ELF-1 (cell line): ENCODE measurements around the gene RAPGEF4.
"Not testable (repeated sequence)": the region's sequence is repeated elsewhere in the genome, so short reads cannot be mapped to it uniquely, and the experiment has no call there.

Experiments used
- DNase-seq: peaks from one replicate; pipeline ENCODE4 v3.0.0-alpha.2; 2016; ENCODE audit warnings: low read depth, low spot score

Gene RAPGEF4

GRCh38 chr2:172726172-172726735 is 9.4 kb upstream of the RAPGEF4 start:
- DNase-seq: no peak

DNA sequence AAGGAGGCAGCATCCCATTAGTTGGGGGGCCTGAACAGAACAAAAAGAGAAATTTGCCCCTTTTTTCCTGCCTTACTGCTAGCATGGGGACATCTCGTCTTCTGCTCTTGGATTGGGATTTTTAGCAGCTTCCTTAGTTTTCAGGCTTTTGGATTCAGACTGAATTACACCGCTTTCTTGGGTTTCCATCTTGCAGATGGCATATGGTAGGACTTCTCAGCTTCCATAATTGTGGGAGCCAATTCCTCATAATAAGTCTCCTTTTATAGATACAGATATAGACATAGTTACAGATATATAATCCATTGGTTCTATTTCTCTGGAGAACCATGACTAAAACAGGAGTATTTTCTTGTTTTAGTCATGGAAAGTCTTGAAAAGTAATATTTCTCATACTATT is 5.2 kb upstream of the RAPGEF4 start:
- DNase-seq: no peak

DNA sequence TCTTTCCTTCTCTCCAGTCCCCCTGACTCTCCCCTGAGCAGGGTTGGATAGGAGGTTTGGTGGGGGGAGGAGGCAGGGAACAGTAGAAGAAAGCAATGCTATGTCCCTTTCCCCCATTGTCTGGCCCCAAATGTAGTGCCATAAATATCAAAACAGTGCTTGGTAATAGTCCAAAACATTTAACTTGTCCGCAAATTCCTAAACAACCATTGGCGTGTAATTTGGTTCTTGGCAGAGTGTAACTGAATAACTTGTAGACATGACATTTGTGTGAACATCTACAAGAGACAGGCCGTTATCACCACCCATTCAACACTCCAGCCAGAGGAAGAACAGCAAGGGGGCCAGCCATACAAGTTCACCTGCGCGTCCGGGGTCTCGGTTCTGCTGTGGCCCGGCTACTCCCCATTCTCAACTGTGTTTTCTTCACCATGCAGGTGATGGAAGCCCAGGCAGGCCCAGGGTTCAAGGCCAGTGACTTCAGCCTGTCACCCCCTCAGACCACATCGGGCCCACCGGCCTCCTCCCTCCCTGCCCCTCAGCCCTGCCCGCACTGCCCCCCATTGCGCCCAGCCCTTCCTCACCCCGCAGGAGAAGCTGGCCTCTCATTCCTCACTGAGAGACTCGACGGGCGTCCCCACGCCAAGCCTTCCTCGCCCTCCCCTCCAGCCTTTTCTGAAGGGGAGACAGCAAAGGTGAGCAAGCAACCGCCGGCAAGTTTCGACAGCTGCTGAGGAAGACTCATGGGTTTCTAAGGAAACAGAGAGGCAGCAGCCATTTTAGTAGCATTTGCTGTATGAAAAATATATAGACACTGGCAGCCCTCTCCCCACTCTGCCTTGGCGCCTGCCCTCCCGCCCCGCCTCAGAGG is 699 bp upstream of the RAPGEF4 start:
- no peak for DNase-seq

DNA sequence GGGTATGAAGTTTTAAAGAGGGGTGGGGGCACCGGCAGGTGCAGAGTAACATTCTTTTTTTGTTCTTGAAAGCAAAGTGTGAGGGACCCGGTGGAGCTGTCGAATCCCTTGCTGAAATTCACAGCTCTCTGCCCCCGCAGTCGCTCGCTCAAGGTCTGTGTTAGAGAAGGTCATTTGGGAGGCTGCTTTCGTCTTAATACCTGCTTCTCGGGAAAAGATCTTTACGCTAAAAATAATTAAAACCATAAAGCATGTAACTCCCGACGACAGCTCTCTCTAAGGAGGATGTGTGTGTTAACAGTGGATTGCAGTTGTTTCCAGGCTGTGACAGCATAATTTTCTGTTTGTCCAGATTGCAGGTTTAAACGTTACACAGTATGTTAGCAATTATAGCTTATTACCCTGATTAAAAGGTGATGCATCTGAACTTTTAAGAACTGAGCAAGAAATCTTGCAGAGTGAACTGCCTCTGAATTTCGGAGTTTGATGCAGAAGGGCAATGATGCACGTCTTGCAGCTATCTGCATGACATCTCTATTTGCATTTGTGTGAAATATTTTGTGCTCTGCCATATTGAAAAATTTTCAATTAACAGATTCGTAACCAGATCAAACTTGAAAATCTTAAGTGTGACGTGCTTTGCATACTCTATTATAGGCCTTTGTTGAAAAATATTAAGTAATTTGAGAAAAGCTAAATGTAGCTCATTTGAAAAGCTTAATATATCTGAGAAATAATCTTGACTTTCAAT is 954 bp downstream of the RAPGEF4 start:
- DNase-seq: peak; percentile 18

DNA sequence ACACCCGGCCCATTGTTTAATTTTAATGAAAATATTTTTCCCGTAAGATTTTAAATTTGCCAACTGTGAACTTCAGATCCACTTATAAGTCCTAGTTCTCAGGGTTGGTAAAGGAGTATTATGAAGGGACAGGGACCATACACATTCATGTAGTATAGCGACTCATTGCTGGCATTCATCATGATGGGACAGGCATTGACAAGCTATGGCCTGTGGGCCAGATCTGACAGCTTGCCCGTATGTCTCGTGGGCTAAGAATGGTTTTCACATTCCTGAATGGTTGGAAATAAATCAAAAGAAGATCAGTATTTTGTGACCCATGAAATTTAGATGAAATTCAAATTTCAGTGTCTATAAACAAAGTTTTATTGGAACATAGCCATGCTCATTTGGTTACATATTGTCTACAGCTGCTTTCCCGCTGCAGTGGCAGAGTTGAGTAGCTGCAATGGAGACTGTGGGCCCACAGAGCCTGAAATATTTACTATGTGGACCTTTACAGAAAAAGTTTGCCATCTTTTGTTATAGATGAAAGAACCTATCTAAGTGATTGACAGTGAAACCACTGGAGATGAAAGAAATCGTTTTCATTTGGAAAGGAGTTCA is 4.1 kb downstream of the RAPGEF4 start:
- DNase-seq: no peak

DNA sequence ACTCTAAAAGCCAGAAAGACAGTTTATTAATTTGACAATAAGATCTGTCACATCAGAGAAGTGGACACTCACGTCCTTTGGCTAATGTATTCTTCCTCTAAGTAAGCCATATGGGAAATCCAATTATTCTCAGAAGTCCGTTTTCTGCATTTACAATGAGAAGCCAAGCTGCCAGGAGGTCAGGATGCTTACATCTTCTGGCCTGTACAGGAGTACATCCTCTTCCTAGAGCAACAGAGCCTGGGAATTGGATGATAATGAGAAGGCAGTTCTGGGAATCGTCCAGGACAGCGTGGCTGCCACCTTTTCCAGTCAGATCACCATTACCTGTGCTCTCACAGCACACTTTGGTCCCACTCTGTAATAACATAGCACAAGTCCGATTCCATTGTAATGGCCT is 5.2 kb downstream of the RAPGEF4 start:
- no peak for DNase-seq

DNA sequence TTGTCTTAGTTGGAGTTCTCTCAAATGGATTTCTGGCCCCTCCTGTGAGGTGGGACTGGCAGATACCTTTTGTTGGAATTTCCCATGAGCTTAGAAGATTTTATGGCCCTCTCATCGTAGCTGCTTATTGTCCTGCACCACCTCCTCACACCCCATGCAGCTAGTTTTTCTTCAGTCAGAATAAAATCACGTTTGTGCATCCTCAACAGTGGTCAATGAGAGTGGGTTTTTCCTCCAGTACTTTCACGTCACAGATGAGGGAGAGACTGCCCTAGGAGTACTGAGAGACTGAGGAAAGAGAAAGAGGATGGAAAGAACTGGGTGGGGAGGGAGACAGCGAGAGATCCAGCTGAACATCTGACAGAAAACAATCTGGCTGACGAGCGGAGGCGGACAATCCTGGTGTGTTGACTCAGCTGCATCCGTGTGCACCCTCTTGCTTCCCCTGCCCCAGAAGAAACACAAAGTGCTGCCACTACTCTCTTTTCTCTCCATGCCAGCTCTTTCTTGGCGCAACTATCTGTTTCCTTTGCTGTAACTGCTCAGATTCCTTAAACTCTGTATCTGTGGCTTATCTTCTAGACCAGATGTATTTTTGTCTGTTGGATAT is 7.4 kb downstream of the RAPGEF4 start:
- no peak for DNase-seq

- no peak for DNase-seq
These were observed 8.3 kb downstream of the RAPGEF4 start for GRCh38 chr2:172743898-172744297.

GRCh38 chr2:172745636-172746035 is 10.0 kb downstream of the RAPGEF4 start:
- no peak for DNase-seq

GRCh38 chr2:172748543-172748942 is 12.9 kb downstream of the RAPGEF4 start:
- not testable (repeated sequence) for DNase-seq

- DNase-seq: peak; percentile 47
These were observed 13.7 kb downstream of the RAPGEF4 start for GRCh38 chr2:172749388-172749787.

- DNase-seq: no peak
These were observed 15.9 kb downstream of the RAPGEF4 start for GRCh38 chr2:172751564-172751963.

DNA sequence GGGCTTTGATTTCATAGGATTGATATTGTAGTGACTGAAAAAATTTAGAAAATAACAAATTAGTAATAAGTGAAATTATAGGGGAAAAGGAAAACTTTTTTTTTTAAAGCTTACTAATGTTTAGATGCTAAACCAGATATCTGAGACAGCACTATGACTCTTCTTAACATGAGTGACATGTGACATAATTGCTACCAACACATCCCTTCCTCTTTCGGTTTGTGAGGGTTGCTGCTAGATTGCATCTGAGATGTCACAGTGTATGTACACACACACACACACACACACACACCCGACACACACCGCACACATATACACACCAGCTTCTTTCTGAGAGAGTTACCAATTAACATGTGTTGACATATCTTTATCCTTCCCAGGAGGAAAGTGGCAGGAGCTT is 18.0 kb downstream of the RAPGEF4 start:
- no peak for DNase-seq

GRCh38 chr2:172759441-172759840 is 23.8 kb downstream of the RAPGEF4 start:
- no peak for DNase-seq

DNA sequence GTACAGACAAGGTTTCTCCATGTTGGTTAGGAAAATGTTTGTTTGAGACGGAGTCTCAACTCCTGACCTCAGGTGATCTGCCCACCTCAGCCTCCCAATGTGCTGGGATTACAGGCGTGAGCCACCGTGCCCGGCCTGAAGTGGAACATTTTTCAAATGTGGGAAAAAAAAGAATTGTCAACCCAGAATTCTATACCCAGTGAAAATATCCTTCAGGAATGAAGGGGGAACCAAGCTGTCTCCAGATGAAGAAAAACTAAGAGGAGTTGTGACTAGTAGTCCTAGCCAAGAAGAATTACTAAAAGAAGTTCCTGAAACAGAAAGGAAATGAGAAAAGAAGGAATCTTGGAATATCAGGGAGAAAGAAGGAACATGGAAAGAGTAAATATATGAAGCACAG is 25.7 kb downstream of the RAPGEF4 start:
- no peak for DNase-seq

DNA sequence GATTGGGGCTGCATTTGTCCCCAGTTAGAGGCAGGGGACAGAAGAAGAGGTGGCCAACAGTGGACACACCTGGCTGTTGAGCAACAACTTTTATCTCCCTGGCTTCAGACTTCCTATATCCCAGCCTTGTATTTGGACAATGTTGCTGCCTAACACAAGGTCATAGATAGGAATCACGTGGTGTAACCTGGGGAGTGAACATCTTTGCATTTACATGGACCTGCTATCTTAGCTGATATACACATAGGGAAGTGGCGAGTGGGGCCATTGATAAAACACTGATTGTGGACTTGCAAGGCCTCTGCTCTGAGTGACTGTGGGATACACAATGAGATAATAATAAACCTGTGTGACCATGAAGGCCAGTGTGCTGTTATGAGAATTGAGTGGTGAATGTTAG is 26.9 kb downstream of the RAPGEF4 start:
- no peak for DNase-seq

DNA sequence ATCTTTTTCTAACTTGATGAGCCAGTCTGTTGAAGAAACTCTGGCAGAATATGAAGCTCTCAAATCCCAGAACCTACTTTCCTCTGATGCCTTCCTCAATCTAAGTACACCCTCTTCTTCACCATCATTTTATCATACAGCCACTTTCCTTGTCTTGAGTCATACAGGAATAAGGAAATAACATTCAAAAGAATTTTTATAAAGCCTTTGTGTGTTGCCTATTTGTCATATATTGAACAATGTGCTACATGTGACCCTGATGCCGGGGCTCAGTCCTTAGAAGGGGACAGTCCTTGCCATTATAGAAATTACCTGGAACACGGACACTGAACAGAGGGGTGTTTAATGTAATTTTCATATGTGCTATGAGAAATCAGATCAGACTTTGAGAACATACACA is 27.4 kb downstream of the RAPGEF4 start:
- DNase-seq: no peak

DNA sequence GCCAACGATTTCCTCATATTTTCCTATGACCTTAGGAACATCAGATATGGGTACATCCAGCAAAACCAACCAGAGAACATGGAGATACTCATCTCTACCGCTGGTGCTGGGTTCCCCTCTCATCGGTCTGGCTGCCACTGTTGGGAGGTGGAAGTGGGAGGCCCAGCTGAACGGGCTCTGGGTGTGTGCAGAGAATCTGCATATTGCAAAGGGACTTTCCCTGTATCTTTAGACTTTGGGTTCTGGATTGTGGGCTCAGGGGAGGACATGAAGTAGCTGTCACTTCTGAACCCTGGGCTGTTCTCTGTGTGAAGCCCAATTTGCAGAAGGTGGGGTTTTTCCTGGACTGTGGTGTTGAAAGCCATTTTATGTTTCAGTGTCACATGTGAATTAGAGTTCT is 30.0 kb downstream of the RAPGEF4 start:
- no peak for DNase-seq

DNA sequence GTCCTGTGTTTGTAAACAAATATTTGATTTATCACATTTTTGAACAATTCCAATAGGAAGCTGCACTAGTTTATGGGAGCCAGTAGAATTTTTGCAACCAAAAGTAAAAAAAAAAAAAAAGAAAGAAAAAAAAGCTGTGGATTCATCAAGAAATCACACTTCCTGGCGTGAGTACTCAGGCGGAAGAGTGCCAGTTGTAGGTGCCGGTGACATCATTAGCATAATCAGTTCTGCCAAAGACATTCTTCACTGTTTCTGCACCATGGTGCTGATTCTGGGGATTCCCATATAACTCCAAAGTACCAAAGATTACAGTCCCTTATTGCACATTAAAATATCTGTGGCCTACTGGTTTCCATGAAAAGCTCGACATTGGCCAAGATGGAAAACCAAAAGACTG is 32.8 kb downstream of the RAPGEF4 start:
- DNase-seq: no peak

DNA sequence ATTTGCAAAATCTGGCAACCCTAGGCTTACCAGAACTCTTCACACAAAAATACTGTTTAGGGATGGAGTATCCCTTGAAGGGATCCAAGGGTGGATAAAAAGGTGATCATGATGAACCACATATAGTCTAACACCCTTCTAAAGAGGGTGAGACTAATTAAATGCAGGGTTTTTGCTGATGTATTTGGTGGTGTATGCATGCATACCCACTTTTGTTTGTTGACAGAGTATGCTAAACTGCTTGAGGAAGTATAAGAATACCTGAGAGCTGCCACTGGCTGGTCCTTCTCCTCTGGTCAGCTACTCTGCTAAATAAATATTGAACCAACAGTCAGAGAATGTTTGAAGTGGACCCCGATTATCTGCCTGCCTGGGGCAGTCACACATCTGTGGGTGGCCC is 34.2 kb downstream of the RAPGEF4 start:
- no peak for DNase-seq

GRCh38 chr2:172770887-172771286 is 35.2 kb downstream of the RAPGEF4 start:
- no peak for DNase-seq

DNA sequence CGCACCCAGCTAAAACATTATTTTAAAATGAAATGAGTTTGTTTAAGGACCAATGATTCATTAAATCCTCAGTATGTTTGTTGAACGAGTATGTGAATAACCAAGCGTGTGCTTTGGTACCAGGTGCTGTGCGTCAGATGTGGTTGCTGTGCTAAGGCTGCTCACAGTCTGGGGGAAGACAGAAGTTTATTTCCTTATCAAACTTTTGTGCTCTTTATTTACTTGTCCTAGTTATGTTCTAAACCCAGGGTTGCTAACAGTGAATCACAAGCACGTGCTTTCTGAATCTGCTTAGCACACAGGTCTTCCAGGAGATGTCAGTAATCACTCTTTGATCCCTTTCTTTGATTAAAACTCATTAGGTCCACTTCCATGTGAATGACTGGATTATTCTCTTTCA is 37.0 kb downstream of the RAPGEF4 start:
- no peak for DNase-seq
